OCI-LY7 (cell line): ENCODE measurements around the gene CCDC186. TPM values are rescaled to one million over a fixed set of nuclear protein-coding genes. Genes with fewer than 3 reads are reported as not detected.

Experiments used
- BruUV-seq: library from RNA; stranded (reverse); fragments of 400-500 nt; replicated peaks from 2 replicates; lab custom pipeline; 2021; lab: Mats Ljungman, UMichigan
- CTCF ChIA-PET: fragments of 300-600 bp; sonication (Branson Sonifier 250); formaldehyde crosslinking; loops from one replicate; lab custom pipeline; 2022; ENCODE audit warnings: antibody characterized with exemption; ENCODE audit not compliant: unreplicated experiment; lab: Charles Lee
- POLR2A ChIA-PET: fragments of 300-600 bp; sonication (Branson Sonifier 250); formaldehyde crosslinking; loops from one replicate; lab custom pipeline; 2022; ENCODE audit warnings: antibody characterized with exemption; lab: Charles Lee
- DNase-seq: peaks from one replicate; pipeline ENCODE4 v3.0.0-alpha.2; 2015; ENCODE audit warnings: low spot score
- H2AFZ ChIP-seq: fragments of 200-600 bp; sonication (generic), shearing (Covaris generic); 2 replicates; pipeline ENCODE4 v1.6.1; 2014; ENCODE audit warnings: mild to moderate bottlenecking, antibody characterized with exemption, low read length, moderate library complexity
- H3K27ac ChIP-seq: fragments of 200-600 bp; sonication (generic); 2 replicates; pipeline ENCODE4 v1.5.1; 2014; ENCODE audit warnings: mixed run types, low read depth, mild to moderate bottlenecking, moderate library complexity, low read length, inconsistent platforms; ENCODE audit not compliant: poor library complexity, severe bottlenecking
- H3K36me3 ChIP-seq: fragments of 200-600 bp; sonication (generic); 2 replicates; pipeline ENCODE4 v1.6.1; 2014; ENCODE audit warnings: mild to moderate bottlenecking, antibody characterized with exemption, low read length, moderate library complexity, mixed read lengths; ENCODE audit not compliant: insufficient read depth
- H3K4me1 ChIP-seq: fragments of 200-600 bp; sonication (generic); 2 replicates; pipeline ENCODE4 v1.5.1; 2014; ENCODE audit warnings: mild to moderate bottlenecking, low read length; ENCODE audit not compliant: insufficient read depth, poor library complexity, severe bottlenecking
- H3K4me2 ChIP-seq: fragments of 200-600 bp; sonication (generic); 2 replicates; pipeline ENCODE4 v1.6.1; 2014; ENCODE audit warnings: mild to moderate bottlenecking, low read length
- H3K4me3 ChIP-seq: fragments of 200-600 bp; sonication (generic); 2 replicates; pipeline ENCODE4 v1.5.1; 2014; ENCODE audit warnings: mild to moderate bottlenecking, low read depth, low read length; ENCODE audit not compliant: poor library complexity, severe bottlenecking
- H3K79me2 ChIP-seq: fragments of 200-600 bp; sonication (generic); 2 replicates; pipeline ENCODE4 v1.6.1; 2016; ENCODE audit warnings: low read depth, mild to moderate bottlenecking, low read length, moderate library complexity, mixed read lengths; ENCODE audit not compliant: insufficient read depth
- H3K9me2 ChIP-seq: fragments of 200-600 bp; sonication (generic); 2 replicates; pipeline ENCODE4 v1.6.1; 2016; ENCODE audit warnings: mild to moderate bottlenecking, low read length, mixed read lengths; ENCODE audit not compliant: insufficient read depth
- H3K9me3 ChIP-seq: fragments of 200-600 bp; sonication (generic); 2 replicates; pipeline ENCODE4 v1.6.1; 2014; ENCODE audit warnings: mild to moderate bottlenecking, mixed run types, low read length, mixed read lengths
- H4K20me1 ChIP-seq: fragments of 200-600 bp; sonication (generic); 2 replicates; pipeline ENCODE4 v1.6.1; 2014; ENCODE audit warnings: mild to moderate bottlenecking, antibody characterized with exemption, low read length, moderate library complexity, mixed read lengths; ENCODE audit not compliant: insufficient read depth
- EZH2phosphoT487 ChIP-seq: fragments of 200-600 bp; sonication (generic); IDR thresholded peaks from 2 replicates; pipeline ENCODE4 v1.6.1; 2018; ENCODE audit warnings: low read depth, borderline replicate concordance, mild to moderate bottlenecking, mixed run types, antibody characterized with exemption, low read length, moderate library complexity, mixed read lengths
- intact Hi-C: fragments of 100-400 bp; cut with micrococcal nuclease; formaldehyde crosslinking; loops from one replicate; pipeline ENCODE4 v1.10.0; 2022; ENCODE audit not compliant: unreplicated experiment
- total RNA-seq, 2 experiments: library from RNA; depleted of rRNA in 1 of 2; stranded (reverse); fragments of >200 nt in 1 of 2; shearing (Covaris generic) in 1 of 2; gene quantifications; 2 replicates each; pipeline ENCODE4 v1.2.3, GENCODE V29; 2014 to 2022
- TF ChIP-seq, protein P1 (sequence below): fragments of 200-600 bp; sonication (generic); conservative IDR thresholded peaks from 2 replicates; pipeline ENCODE4 v1.5.1; 2014; ENCODE audit warnings: mild to moderate bottlenecking, antibody characterized with exemption, low read length, moderate library complexity, mixed read lengths

CCDC186 gene
- total RNA-seq, 2 experiments from 2014 or later, result 5.3 to 13.1 TPM

DNA sequence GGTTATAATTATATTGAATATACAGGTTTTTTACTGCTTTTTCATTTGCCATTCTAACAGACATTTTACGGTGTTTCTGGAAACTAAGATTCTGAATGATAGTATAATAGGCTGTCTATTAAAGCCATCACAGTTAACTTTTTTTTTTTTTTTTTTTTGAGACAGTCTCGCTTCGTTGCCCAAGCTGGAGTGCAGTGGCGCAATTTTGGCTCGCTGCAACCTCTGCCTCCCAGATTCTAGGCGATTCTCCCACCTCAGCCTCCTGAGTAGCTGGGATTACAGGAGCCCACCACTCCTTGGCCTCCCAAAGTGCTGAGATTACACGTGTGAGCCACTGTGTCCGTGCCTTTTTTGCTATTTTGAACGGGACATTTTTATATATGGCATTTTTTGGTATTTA is 9.6 kb upstream of the CCDC186 start:
- no peaks in the 10 kb centered on the region for H3K79me2 ChIP-seq
- H3K9me2 ChIP-seq, result no peaks in the 10 kb centered on the region
- intact Hi-C loops, result no loop called here
- DNase-seq, result no peak
- H3K36me3 ChIP-seq, result no peaks in the 10 kb centered on the region
- POLR2A ChIA-PET, result interaction anchor here (0.6 to 1.0 kb wide), 2 partner anchors 8 to 54 kb away, joined by 4 read pairs; no protein-coding TSS in a partner anchor
- H3K4me3 ChIP-seq, result no peak overlapping the region
- TF ChIP-seq, protein P1, sequence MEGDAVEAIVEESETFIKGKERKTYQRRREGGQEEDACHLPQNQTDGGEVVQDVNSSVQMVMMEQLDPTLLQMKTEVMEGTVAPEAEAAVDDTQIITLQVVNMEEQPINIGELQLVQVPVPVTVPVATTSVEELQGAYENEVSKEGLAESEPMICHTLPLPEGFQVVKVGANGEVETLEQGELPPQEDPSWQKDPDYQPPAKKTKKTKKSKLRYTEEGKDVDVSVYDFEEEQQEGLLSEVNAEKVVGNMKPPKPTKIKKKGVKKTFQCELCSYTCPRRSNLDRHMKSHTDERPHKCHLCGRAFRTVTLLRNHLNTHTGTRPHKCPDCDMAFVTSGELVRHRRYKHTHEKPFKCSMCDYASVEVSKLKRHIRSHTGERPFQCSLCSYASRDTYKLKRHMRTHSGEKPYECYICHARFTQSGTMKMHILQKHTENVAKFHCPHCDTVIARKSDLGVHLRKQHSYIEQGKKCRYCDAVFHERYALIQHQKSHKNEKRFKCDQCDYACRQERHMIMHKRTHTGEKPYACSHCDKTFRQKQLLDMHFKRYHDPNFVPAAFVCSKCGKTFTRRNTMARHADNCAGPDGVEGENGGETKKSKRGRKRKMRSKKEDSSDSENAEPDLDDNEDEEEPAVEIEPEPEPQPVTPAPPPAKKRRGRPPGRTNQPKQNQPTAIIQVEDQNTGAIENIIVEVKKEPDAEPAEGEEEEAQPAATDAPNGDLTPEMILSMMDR, result no peak
- no peak for TF ChIP-seq EZH2phosphoT487
- H3K4me1 ChIP-seq, result peaks cover 8% of the 10 kb centered on the region
- no peak overlapping the region for H3K4me2 ChIP-seq
- no TSS peak for BruUV-seq
- H3K27ac ChIP-seq, result no peak overlapping the region
- H2AFZ ChIP-seq, result no peak overlapping the region
- H3K9me3 ChIP-seq, result no peaks in the 10 kb centered on the region
- H4K20me1 ChIP-seq, result no peaks in the 10 kb centered on the region
- CTCF ChIA-PET, result no interaction called here

DNA sequence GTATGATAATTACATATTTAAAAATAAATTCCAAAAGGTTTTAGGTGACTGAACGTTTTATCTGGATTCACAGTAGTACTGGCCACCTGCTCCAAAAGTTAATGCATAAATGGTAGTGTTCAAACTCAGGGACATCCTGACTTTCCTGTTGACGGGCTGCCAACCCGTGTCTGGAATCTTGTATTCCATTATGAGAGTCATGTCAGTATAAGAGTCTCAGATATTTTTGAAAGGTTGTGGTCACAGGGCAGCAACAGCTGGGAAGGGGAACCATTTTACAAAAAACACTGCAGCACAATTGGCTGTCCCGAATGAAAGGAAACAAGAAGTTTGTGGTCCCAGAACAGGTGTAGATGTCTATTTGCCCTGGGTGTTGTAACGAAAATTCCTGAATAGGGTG is 8.0 kb upstream of the CCDC186 start:
- H3K36me3 ChIP-seq, result no peaks in the 10 kb centered on the region
- no peaks in the 10 kb centered on the region for H3K9me2 ChIP-seq
- no peak overlapping the region for H2AFZ ChIP-seq
- no peaks in the 10 kb centered on the region for H4K20me1 ChIP-seq
- H3K4me1 ChIP-seq, result no peaks in the 10 kb centered on the region
- H3K9me3 ChIP-seq, result no peaks in the 10 kb centered on the region
- ChIA-PET POLR2A (no interaction called here), CTCF (no interaction called here)
- no TSS peak for BruUV-seq
- no peak overlapping the region for H3K27ac ChIP-seq
- TF ChIP-seq, protein P1, result no peak
- TF ChIP-seq EZH2phosphoT487, result no peak
- H3K4me3 ChIP-seq, result no peak overlapping the region
- intact Hi-C loops, result no loop called here
- H3K79me2 ChIP-seq, result no peaks in the 10 kb centered on the region
- no peak for DNase-seq
- no peak overlapping the region for H3K4me2 ChIP-seq

DNA sequence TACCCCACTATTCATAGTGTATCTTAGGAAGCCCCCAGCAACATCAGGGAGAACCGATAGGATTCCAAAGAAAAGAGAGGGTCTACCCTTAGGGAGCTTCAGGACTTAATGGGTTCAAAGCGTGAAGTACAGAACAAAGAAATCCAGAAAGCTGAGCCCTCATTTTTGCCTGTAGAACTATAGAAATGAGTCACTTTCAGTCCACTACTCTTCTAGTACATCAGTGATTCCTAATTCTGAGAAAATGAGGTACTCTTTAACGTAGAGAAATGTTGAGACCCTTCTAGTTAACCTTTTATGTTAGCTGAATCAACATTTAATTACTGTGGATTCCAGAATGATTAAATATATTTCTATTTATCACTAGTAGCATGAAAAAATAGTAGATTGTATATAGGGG is 6.9 kb upstream of the CCDC186 start:
- H3K4me2 ChIP-seq, result no peak overlapping the region
- H3K4me3 ChIP-seq, result no peak overlapping the region
- no peak overlapping the region for H3K27ac ChIP-seq
- ChIA-PET CTCF (no interaction called here), POLR2A (interaction anchor here (0.6 kb wide), 2 partner anchors 12 to 76 kb away, joined by 3 to 4 read pairs; no protein-coding TSS in a partner anchor)
- no peaks in the 10 kb centered on the region for H3K9me3 ChIP-seq
- no peaks in the 10 kb centered on the region for H3K36me3 ChIP-seq
- intact Hi-C loops, result no loop called here
- no peak for DNase-seq
- TF ChIP-seq, protein P1, result no peak
- TF ChIP-seq EZH2phosphoT487, result no peak
- no peaks in the 10 kb centered on the region for H3K79me2 ChIP-seq
- no TSS peak for BruUV-seq
- H3K9me2 ChIP-seq, result no peaks in the 10 kb centered on the region
- H4K20me1 ChIP-seq, result no peaks in the 10 kb centered on the region
- H3K4me1 ChIP-seq, result no peaks in the 10 kb centered on the region
- no peak overlapping the region for H2AFZ ChIP-seq
